ENCODE measurements around the gene MLH1. TPM values are rescaled to one million over a fixed set of nuclear protein-coding genes. Genes with fewer than 3 reads are reported as not detected.

Gene MLH1
- total RNA-seq, 4 donors from 2014 or later = 27.9 to 59.0 (median 36.3) TPM

GRCh38 chr3:37100411-37100810, 107.1 kb downstream of the MLH1 start:
- no peaks in the 10 kb centered on the region for H3K27me3 ChIP-seq
- no peak overlapping the region for H3K4me3 ChIP-seq
- H3K4me1 ChIP-seq = peaks cover 8 to 18% (median 15%) of the 10 kb centered on the region in 4 donors
- H3K9me3 ChIP-seq = no peaks in the 10 kb centered on the region
- TF ChIP-seq EP300 (IDR thresholded peaks at IDR 0.05) (no peak), POLR2A (IDR thresholded peaks at IDR 0.05; ENCODE audit: low read depth) (no peak), POLR2AphosphoS5 (IDR thresholded peaks at IDR 0.05) (no peak)
- TF ChIP-seq, protein P1, sequence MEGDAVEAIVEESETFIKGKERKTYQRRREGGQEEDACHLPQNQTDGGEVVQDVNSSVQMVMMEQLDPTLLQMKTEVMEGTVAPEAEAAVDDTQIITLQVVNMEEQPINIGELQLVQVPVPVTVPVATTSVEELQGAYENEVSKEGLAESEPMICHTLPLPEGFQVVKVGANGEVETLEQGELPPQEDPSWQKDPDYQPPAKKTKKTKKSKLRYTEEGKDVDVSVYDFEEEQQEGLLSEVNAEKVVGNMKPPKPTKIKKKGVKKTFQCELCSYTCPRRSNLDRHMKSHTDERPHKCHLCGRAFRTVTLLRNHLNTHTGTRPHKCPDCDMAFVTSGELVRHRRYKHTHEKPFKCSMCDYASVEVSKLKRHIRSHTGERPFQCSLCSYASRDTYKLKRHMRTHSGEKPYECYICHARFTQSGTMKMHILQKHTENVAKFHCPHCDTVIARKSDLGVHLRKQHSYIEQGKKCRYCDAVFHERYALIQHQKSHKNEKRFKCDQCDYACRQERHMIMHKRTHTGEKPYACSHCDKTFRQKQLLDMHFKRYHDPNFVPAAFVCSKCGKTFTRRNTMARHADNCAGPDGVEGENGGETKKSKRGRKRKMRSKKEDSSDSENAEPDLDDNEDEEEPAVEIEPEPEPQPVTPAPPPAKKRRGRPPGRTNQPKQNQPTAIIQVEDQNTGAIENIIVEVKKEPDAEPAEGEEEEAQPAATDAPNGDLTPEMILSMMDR (IDR thresholded peaks at IDR 0.05) = no peak
- no peak overlapping the region for H3K27ac ChIP-seq (replicated peaks in 1 of 4)
- WGBS = 80% methylated on average over 1 of the region's 1 CpG
- intact Hi-C loops (cut with DNase I) = no loop called here
- H3K36me3 ChIP-seq = peaks cover 0 to 5% (median 3%) of the 10 kb centered on the region in 4 donors
- no peak for DNase-seq (ENCODE audit: extremely low spot score)

Small RNAs within 50 kb of the gene (small RNA-seq; reads per million reads assigned to genes)
- gene RF00019 (0 reads per million in 3 donors), gene RNU6ATAC4P (0 reads per million in 3 donors)

Other genes starting within 250 kb of the MLH1 start
- under 1 TPM; under 0.01 to 0.33 (median 0.21) TPM for gene DCLK3, start 229.0 kb upstream of the MLH1 start, total RNA-seq
- 1 to 10 TPM; 7.3 to 9.6 (median 8.2) TPM for gene TRANK1, start 48.5 kb upstream of the MLH1 start, total RNA-seq
- 10 to 100 TPM in 2 of 4 donors, 1 to 10 TPM in 2; 9.5 to 13.7 (median 10.4) TPM for gene EPM2AIP1, start 387 bp upstream of the MLH1 start, total RNA-seq
- gene LRRFIP2, start 181.1 kb downstream of the MLH1 start, total RNA-seq = 100 to 1,000 TPM in 1 of 4 donors, 10 to 100 TPM in 3; 76.9 to 104 (median 93.4) TPM
- 10 to 100 TPM; 67.8 to 99.5 (median 85.1) TPM for gene GOLGA4, start 249.8 kb downstream of the MLH1 start, total RNA-seq